K562 (cell line): ENCODE measurements around the gene OCA2. TPM values are rescaled to one million over a fixed set of nuclear protein-coding genes. Genes with fewer than 3 reads are reported as not detected.

Experiments used
- ATAC-seq: fragments of 200-7000 bp; cut with Tn5 transposase; 3 replicates; pipeline ENCODE4 v1.9.1; 2020; ENCODE audit warnings: moderate library complexity
- BruUV-seq: library from RNA; stranded (reverse); fragments of 400-500 nt; replicated peaks from 2 replicates; lab custom pipeline; 2021; lab: Mats Ljungman, UMichigan
- CTCF ChIA-PET: fragments of 300-600 bp; formaldehyde crosslinking; extraction: SDS; loops from one replicate; lab custom pipeline; 2021; ENCODE audit warnings: low intra/inter-chr PET ratio; lab: Yijun Ruan, JAX
- POLR2A ChIA-PET: fragments of 300-600, 350-650 bp; sonication (Branson Sonifier 250); formaldehyde crosslinking; extraction: SDS; loops from one replicate; lab custom pipeline; 2021; ENCODE audit warnings: antibody characterized with exemption, inconsistent platforms; lab: Yijun Ruan, JAX
- DNase-seq, 4 experiments: peaks; one replicate each; pipeline versions ENCODE4 v3.0.0 to v3.0.0-alpha.2; 2011 to 2018; ENCODE audit warnings: low spot score in 3 of 4, mixed read lengths in 3 of 4; ENCODE audit errors: extremely low read depth in 1 of 4
- FAIRE-seq: peaks from 2 replicates; lab custom pipeline; 2011; peaks lifted over from hg19 to GRCh38; lab: Jason Lieb, UNC
- H2AFZ ChIP-seq: 2 replicates; pipeline ENCODE4 v1.6.0; 2011; ENCODE audit warnings: low read depth, low read length, control low read depth, inconsistent platforms
- H3K27ac ChIP-seq: fragments of 200-600 bp; 3 replicates; pipeline ENCODE4 v1.8.0; 2011; ENCODE audit warnings: low read depth, mild to moderate bottlenecking, control low read depth, inconsistent platforms, low read length, moderate library complexity, mixed read lengths; ENCODE audit errors: extremely low read depth
- H3K27me3 ChIP-seq, 2 experiments: fragments of 300-600 bp in 1 of 2; 2 replicates in 1 of 2; 3 replicates in 1 of 2; pipeline versions ENCODE4 v1.6.0 to v1.8.0; 2011; ENCODE audit warnings: inconsistent platforms in 2 of 2, low read length in 2 of 2, mild to moderate bottlenecking in 1 of 2, mixed read lengths in 1 of 2, moderate library complexity in 1 of 2; ENCODE audit not compliant: control insufficient read depth in 2 of 2, insufficient read depth in 2 of 2
- H3K36me3 ChIP-seq: fragments of 300-600 bp; 3 replicates; pipeline ENCODE4 v1.8.0; 2011; ENCODE audit warnings: mild to moderate bottlenecking, low read length, inconsistent platforms; ENCODE audit not compliant: control insufficient read depth, insufficient read depth
- H3K4me1 ChIP-seq, 2 experiments: fragments of 200-600 bp in 1 of 2; replicated peaks in 1 of 2; 2 replicates in 1 of 2; 3 replicates in 1 of 2; pipeline versions ENCODE4 v1.5.1 to v1.8.0; 2011; ENCODE audit warnings: inconsistent platforms in 2 of 2, low read length in 2 of 2, mild to moderate bottlenecking in 1 of 2, mixed read lengths in 1 of 2, moderate library complexity in 1 of 2; ENCODE audit not compliant: control insufficient read depth in 2 of 2, insufficient read depth in 2 of 2
- H3K4me2 ChIP-seq: 2 replicates; pipeline ENCODE4 v1.6.1; 2011; ENCODE audit warnings: low read length, control low read depth, inconsistent platforms, mixed read lengths; ENCODE audit not compliant: insufficient read depth
- H3K4me3 ChIP-seq: fragments of 200-600 bp; sonication (generic), shearing (Covaris generic); 2 replicates; pipeline ENCODE4 v1.5.1; 2016; ENCODE audit warnings: control low read depth, inconsistent platforms
- H3K79me2 ChIP-seq: fragments of 200-600 bp; 3 replicates; pipeline ENCODE4 v1.8.0; 2011; ENCODE audit warnings: low read length, inconsistent platforms; ENCODE audit not compliant: control insufficient read depth, insufficient read depth
- H3K9ac ChIP-seq, 2 experiments: 2 replicates each; pipeline versions ENCODE4 v1.6.0 to v1.6.1; 2011; ENCODE audit warnings: low read depth in 2 of 2, low read length in 2 of 2, control low read depth in 1 of 2, inconsistent platforms in 1 of 2, mild to moderate bottlenecking in 1 of 2, mixed read lengths in 1 of 2; ENCODE audit not compliant: insufficient read depth in 1 of 2
- H3K9me1 ChIP-seq: one replicate; pipeline ENCODE4 v1.6.0; 2011; ENCODE audit warnings: inconsistent platforms, mild to moderate bottlenecking, low read length, moderate library complexity; ENCODE audit not compliant: control insufficient read depth, insufficient read depth
- H3K9me3 ChIP-seq: replicated peaks from 2 replicates; pipeline ENCODE4 v1.5.1; 2011; ENCODE audit warnings: low read depth, low read length, inconsistent platforms; ENCODE audit not compliant: control insufficient read depth, insufficient read depth
- H4K20me1 ChIP-seq: replicated peaks from 2 replicates; pipeline ENCODE4 v1.6.1; 2011; ENCODE audit warnings: low read length, inconsistent platforms, mixed read lengths; ENCODE audit not compliant: control insufficient read depth, insufficient read depth
- EGR1 ChIP-seq: fragments of 450-650 bp; conservative IDR thresholded peaks from 2 replicates; pipeline ENCODE4 v1.6.1; 2017; ENCODE audit warnings: mild to moderate bottlenecking
- EHMT2 ChIP-seq: fragments of 450-650 bp; IDR thresholded peaks from 2 replicates; pipeline ENCODE4 v1.6.1; 2018; ENCODE audit warnings: antibody characterized with exemption
- ERF ChIP-seq: fragments of 450-650 bp; formaldehyde crosslinking; IDR thresholded peaks from 2 replicates; pipeline ENCODE4 v1.4.0; 2020; ENCODE audit warnings: mild to moderate bottlenecking, mixed read lengths
- WGBS: fragments of 100-300 bp; shearing (Covaris generic); methylation state at CpG from one replicate; pipeline ENCODE4 v1.1.6; 2016; ENCODE audit warnings: low coverage, mixed read lengths; ENCODE audit not compliant: insufficient coverage; ENCODE audit errors: missing lambda C conversion rate; 5-methylcytosine and 5-hydroxymethylcytosine counted together
- in situ Hi-C: fragments of 300-500 bp; cut with MboI; formaldehyde crosslinking; loops from 4 replicates; pipeline ENCODE4 v1.15.0; 2018; ENCODE audit warnings: inconsistent platforms, mixed read lengths
- intact Hi-C: fragments of 100-400 bp; cut with micrococcal nuclease; formaldehyde crosslinking; loops from 2 replicates; pipeline ENCODE4 v1.14.2; 2022
- polyA plus RNA-seq, 8 experiments: library from polyadenylated mRNA; depleted of rRNA in 4 of 8; stranded (reverse) in 5 of 8; unstranded in 3 of 8; fragments of >200 nt; fragmentation: Nextera tagmentation in 2 of 8; fragmentation: Illumina TruSeq in 1 of 8; extraction: Ambion mirVana in 2 of 8; extraction: Trizol in 1 of 8; gene quantifications; 2 replicates each; pipeline versions ENCODE4 v1.2.1 to v1.2.3, GENCODE V29; 2011 to 2014; ENCODE audit warnings: inconsistent platforms in 1 of 8, missing spikeins in 1 of 8
- total RNA-seq, 7 experiments: library from RNA; depleted of rRNA in 6 of 7; stranded (reverse); fragments of >200 nt in 6 of 7; fragmentation: Illumina TruSeq in 2 of 7; extraction: Trizol in 2 of 7; gene quantifications; 2 replicates each; pipeline versions ENCODE4 v1.2.1 to v1.2.3, GENCODE V29; 2011 to 2021; ENCODE audit warnings: low replicate concordance in 1 of 7
- TF ChIP-seq, protein P1 (sequence below): fragments of 250-450 bp; sonication (Bioruptor Pico); IDR thresholded peaks from 2 replicates; pipeline ENCODE4 v1.4.0; 2020; ENCODE audit warnings: mild to moderate bottlenecking, moderate library complexity, borderline replicate concordance
- TF ChIP-seq, protein P2 (sequence below): fragments of 200-800 bp; sonication (Bioruptor generic); IDR thresholded peaks from 2 replicates; pipeline ENCODE4 v1.6.1; 2016; ENCODE audit warnings: missing genetic modification characterization, missing compliant biosample characterization

The OCA2 gene
- total and polyA plus RNA-seq, 9 of the 15 experiments (the other 6 are each of a cell fraction or from before 2014, with no cell fraction given) = 0.07 to 0.59 (median 0.17) TPM; not detected in 1

DNA sequence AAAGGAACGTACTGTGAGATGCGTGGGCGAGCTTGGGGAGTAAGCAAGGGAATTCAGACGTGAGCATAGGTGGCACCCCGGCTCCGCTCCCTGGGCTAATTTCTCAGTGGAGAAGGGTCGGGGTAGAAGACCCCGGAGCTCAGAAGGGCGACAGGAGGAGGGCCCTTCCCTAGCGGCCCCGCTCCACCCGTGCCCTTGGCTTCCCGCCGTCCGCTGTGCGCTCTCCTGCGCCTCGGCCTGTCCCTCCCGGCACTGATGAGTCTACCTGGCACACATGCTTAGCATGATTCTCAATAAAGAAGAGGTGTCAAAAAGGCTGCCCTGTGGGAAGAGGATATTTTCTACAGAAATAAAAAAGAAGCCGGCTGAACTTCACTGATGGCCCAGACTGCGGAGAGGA lies 292.7 kb downstream of the OCA2 start:
- FAIRE-seq (no peak), ATAC-seq (no peak), DNase-seq (no peak)
- WGBS = 2% methylated on average over 14 of the region's 21 CpGs
- in situ Hi-C loops = no loop called here
- Histone ChIP-seq H3K4me1 (peaks cover 0 to 2% of the 10 kb centered on the region in 2 experiments; a peak in 2 of 5 replicates), H2AFZ (no peak overlapping the region), H3K4me3 (no peak overlapping the region), H3K79me2 (no peaks in the 10 kb centered on the region), H3K4me2 (no peak overlapping the region), H3K36me3 (no peaks in the 10 kb centered on the region), H3K27me3 (peaks cover 12 to 35% of the 10 kb centered on the region in 2 experiments), H3K9me3 (no peaks in the 10 kb centered on the region), H3K9ac (no peak overlapping the region), H3K9me1 (no peaks in the 10 kb centered on the region), H3K27ac (no peak overlapping the region), H4K20me1 (no peaks in the 10 kb centered on the region)
- TF ChIP-seq EHMT2 (no peak), EGR1 (0 out of 2 replicates have a peak, but pooled peaks have one; percentile 7), ERF (CRISPR knock-in tag) (no peak)
- TF ChIP-seq, protein P1, sequence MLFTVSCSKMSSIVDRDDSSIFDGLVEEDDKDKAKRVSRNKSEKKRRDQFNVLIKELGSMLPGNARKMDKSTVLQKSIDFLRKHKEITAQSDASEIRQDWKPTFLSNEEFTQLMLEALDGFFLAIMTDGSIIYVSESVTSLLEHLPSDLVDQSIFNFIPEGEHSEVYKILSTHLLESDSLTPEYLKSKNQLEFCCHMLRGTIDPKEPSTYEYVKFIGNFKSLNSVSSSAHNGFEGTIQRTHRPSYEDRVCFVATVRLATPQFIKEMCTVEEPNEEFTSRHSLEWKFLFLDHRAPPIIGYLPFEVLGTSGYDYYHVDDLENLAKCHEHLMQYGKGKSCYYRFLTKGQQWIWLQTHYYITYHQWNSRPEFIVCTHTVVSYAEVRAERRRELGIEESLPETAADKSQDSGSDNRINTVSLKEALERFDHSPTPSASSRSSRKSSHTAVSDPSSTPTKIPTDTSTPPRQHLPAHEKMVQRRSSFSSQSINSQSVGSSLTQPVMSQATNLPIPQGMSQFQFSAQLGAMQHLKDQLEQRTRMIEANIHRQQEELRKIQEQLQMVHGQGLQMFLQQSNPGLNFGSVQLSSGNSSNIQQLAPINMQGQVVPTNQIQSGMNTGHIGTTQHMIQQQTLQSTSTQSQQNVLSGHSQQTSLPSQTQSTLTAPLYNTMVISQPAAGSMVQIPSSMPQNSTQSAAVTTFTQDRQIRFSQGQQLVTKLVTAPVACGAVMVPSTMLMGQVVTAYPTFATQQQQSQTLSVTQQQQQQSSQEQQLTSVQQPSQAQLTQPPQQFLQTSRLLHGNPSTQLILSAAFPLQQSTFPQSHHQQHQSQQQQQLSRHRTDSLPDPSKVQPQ (CRISPR knock-in tag) = no peak
- TF ChIP-seq, protein P2, sequence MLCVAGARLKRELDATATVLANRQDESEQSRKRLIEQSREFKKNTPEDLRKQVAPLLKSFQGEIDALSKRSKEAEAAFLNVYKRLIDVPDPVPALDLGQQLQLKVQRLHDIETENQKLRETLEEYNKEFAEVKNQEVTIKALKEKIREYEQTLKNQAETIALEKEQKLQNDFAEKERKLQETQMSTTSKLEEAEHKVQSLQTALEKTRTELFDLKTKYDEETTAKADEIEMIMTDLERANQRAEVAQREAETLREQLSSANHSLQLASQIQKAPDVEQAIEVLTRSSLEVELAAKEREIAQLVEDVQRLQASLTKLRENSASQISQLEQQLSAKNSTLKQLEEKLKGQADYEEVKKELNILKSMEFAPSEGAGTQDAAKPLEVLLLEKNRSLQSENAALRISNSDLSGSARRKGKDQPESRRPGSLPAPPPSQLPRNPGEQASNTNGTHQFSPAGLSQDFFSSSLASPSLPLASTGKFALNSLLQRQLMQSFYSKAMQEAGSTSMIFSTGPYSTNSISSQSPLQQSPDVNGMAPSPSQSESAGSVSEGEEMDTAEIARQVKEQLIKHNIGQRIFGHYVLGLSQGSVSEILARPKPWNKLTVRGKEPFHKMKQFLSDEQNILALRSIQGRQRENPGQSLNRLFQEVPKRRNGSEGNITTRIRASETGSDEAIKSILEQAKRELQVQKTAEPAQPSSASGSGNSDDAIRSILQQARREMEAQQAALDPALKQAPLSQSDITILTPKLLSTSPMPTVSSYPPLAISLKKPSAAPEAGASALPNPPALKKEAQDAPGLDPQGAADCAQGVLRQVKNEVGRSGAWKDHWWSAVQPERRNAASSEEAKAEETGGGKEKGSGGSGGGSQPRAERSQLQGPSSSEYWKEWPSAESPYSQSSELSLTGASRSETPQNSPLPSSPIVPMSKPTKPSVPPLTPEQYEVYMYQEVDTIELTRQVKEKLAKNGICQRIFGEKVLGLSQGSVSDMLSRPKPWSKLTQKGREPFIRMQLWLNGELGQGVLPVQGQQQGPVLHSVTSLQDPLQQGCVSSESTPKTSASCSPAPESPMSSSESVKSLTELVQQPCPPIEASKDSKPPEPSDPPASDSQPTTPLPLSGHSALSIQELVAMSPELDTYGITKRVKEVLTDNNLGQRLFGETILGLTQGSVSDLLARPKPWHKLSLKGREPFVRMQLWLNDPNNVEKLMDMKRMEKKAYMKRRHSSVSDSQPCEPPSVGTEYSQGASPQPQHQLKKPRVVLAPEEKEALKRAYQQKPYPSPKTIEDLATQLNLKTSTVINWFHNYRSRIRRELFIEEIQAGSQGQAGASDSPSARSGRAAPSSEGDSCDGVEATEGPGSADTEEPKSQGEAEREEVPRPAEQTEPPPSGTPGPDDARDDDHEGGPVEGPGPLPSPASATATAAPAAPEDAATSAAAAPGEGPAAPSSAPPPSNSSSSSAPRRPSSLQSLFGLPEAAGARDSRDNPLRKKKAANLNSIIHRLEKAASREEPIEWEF (CRISPR knock-in tag) = no peak
- intact Hi-C loops = no loop called here
- POLR2A ChIA-PET = interaction anchor here (1.0 kb wide), 1 partner anchor 9 kb away, joined by 4 read pairs; no protein-coding TSS in a partner anchor
- BruUV-seq = no TSS peak
- CTCF ChIA-PET = no interaction called here
